NCI-H82 treated with DMSO at 0.1 percent for 48 hours (cell line): ENCODE data around the gene TPSD1.
"Not testable (repeated sequence)": the region's sequence is repeated elsewhere in the genome, so short reads cannot be mapped to it uniquely, and the experiment has no call there.

Experiments
- DNase-seq: peaks from one replicate; lab custom pipeline; 2025; ENCODE audit not compliant: unreplicated experiment; lab: John Stamatoyannopoulos, UW

Gene TPSD1

DNA sequence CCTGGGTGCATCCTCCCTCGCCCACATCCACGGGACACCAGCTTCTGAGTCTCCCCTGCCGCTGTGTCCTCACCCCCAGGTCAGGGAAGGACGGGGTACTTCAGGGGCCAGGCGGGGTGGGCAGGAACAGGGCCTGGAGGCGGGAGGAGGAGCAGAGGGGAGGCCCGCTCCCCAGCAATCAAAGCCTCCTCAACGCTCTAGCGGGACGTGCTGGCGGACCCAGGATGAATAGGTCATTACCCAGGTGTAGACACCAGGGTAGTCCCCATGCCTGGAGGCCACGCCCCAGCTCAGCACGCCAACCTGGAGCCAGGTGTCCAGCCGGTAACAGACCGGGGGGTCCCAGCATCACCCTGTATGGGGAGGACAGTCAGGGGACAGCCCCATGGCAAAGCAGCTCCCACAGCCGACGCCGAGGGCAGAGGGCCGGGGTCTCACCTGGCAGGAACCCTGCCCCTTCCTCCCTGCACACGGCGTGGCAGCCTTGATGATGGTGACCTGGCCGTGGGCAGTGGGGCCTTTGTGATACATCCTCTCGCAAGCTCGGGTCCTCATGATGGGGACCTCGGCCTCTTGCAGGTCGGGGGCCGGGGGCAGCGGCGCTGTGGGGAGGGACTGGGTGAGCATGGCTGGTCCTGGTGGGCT, 24.2 kb downstream of the TPSD1 start:
- no peak for DNase-seq

DNA sequence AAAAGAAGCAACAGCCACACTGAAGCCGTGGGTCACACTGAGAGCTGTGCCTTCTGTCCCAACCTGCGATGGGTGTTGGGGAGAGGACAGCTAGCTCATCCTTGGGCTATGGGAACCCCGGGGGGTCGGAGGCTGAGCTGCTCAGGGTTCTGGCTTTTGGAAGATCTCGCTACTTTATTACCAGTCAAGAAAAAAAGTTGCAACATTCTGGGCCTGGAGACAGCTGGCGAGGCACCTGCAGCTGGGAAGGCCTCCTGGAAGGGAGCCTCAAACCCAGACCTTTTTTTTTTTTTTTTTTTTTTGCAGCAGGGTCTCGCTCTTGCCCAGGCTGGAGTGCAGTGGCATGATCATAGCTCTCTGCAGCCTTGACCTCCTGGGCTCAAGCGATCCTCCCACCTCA, 24.9 kb downstream of the TPSD1 start:
- DNase-seq = no peak

DNA sequence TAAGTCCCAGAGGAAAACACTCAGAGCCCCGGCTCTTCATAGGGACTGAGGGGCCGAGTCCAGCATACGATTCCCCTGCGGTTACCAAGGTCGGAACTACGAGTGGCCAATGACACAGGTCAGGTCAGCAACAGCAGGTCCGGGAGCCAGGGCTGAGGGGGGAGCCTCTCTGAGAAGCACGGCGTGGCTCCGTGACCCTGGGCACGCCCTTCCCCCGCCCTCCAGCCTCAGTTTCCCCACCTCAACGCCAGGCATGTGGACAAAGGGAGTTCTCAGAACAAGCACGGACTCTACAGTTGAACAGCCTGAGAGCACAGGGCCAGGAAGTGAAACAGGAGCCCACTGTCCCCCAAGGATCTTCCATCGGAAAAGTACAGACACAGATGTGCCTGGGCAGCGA, 25.6 kb downstream of the TPSD1 start:
- DNase-seq = no peak

DNA sequence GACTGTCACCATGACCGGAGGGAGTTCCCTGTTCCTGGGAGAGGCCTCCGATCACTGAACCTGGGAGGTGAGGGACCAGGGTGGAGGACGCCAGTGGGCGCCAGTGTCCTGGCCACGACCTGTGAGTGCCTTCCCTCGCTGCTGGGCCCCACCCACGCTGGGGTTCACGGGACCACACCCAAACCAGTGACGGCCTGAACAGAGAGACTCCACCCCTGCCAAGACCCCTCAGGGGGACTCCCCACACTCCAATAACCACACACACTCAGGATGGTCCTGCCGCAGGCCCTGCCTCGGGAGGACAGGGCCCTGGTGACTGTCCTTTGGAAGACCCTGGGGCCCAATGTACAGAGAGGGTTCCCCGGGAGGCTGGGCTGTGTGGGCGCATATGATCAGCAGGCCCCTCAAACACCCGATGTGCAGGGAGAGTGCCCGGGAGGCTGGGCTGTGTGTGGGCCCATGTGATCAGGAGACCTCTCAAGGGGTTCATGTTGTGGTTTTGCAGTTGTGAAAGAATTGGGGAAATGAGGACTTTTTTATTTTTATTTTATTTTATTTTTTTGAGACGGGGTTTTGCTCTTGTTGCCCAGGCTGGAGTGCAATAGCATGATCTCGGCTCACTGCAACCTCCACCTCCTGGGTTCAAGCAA, 26.6 kb downstream of the TPSD1 start:
- DNase-seq = no peak

DNA sequence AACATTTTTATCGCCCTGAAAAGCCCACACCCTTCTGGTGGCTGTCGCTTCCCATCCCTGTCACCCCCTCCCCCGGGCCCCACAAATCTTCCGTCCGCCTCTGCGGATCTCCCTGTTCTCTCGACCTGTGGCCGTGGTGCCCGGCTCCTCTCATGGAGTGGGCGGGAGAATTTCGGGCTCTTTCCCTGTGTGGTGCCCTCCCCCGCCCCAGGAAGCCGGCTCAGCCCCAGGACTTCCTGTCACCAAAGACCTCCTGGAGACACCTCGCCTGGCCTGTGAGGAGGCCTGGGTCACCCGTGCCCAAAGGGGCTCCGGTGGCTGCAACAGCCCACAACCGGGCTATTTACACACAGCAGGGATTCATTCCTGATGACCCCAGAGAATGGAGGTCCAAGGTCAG, 27.4 kb downstream of the TPSD1 start:
- DNase-seq = no peak

DNA sequence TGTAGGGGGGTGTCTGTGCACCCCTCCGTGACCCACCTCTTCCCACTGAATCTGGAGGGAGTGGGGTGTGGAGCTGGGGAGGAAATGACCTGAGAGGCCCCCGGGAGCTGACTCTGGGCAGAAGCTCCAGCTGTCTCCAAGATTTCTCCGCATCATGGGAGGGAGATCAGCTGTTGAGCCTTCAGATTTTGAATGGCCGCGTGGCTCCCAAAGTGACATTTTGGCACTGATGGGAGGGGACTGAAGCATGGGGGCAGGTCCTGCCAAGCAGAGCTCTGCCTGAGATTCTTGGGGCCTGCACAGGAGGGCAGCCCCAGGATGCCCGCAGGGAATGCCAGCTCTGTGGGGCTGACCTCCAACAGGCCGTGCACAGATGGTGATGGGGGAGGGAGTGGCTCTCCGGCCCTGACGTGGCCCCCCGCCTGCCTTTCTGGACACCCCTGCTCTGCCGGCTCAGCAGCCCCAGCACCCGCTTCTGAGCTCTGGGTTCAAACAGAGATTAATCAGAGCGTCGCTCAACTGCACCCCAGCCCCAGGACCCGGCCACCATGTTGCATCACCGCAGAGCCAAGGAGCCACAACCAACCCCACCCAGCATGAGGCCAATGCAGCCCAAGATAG, 28.2 kb downstream of the TPSD1 start:
- DNase-seq = no peak

DNA sequence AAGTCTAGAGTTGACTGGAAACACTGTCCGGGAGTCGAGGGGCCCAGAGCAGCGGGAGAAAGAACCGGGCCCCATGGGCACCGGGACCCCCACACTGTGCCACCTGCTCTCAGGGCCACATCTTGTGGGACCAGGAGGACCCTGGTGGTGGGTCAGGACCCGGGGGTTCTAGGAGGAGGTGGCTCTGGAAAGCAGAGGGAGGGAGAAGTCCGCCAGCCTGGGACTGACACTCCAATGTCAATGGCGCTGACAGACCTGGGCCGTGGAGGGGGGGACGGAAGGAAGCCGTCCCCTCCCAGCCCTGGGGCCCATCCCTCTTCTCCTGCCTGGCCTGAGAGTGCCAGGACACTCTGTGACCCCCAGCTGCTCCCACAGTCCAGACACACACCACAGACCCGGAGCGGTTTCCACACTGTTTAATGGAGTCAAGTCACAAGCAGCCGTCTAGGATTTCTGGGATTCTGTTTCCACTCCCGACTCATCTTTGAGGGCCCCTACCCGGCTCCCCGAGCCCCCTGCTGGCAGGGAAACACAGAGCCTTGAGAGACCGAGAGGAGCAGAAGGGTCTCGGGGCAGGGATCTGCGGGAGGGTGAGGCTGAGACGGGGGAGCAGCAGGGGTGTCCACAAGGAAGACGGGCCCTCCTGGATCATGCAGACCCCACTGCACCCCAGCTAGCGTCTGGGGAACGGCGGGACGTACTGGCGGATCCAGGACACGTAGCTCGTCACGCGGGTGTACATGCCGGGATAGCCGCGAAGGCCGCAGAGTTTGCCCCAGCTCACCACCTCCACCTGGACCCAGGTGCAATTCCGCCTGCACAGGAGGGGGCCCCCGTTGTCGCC, 30.0 kb downstream of the TPSD1 start:
- no peak for DNase-seq

DNA sequence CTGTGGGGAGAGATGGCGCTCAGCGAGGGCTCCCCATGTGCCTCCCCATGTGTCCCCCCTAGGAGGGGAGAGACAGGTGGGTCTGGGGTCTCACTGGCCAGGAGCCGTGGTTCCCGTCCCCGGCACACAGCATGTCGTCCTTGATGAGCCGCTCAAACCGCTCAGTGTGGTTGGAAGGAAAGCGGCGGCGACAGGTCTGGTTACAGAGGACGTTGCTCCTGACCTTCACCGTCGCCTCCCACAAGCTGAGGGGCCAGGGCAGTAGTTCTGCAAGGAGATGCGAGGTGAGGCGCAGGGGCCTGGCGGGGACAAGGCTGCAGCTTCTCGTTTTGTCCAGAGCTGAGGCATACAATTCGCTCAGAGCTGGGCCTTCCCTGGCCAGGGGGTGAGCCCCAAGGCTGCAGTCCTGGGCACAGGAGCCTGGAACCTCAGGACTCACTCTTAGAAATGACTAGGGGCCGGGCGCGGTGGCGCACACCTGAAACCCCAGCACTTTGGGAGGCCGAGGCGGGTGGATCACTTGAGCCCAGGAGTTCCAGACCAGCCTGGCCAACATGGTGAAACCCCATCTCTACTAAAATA, 30.7 kb downstream of the TPSD1 start:
- no peak for DNase-seq

DNA sequence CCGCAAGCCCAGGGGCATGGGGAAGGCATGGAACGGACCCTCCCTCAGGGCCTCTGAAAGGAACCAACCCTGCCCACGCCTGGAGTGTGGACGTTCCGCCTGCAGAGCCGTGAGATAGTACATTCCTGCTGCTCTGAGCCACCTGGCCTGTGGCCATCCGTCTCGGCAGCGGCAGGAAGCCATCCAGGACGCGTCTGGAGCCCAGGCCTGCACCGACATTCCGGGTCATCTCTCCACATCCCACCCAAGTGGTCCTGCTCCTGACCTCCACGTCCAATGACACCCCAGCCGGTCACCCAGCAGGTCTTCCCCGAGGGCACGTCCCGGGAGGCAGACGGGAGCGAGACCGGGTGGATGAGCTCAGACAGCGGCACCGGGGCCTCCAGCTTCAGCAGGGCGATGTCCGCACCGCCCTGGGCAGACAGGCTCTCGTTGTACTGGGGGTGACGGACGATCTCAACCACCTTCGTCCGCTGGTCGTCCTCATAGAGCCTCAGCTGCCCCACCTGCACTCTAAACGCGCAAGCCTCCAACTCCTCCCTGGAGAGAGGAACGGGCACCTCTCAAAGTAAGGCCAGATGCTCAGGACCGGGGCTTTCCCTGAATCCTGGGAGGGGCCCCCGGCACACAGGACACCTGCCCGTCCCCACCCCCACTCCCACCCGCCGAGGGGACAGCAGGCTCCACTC, 32.3 kb downstream of the TPSD1 start:
- no peak for DNase-seq

DNA sequence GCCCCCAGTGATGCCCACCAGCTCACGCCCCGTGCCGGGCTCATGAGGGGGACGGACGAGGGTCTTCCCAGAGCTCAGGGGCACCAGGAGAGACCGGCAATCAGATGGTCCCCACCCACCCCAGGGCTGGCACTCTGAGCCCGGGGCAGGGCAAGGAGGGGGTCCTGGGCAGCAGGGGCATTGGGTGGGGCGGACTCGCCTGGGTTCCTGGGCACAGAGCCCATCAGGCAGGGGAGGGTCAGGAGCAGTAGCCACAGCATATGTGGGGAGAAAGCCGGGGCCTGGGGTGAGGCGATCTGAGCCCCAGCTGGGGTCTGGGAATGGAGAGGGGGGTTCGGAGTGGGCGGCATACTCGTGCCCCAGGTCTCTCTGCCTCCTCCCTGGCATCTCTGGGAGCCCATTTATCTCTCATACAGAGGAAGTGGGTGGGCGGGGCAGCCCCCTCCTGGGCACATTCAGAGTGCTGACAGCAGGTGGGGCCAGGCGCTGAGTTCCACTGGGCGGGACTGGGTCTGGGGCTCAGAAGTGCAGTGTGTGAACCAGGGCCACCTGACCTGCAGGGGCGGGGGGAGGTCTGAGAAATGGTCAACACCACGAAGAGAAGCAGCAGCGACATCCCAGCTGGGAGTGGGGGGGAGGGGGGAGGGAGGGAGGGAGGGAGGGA, 33.1 kb downstream of the TPSD1 start:
- DNase-seq = no peak

DNA sequence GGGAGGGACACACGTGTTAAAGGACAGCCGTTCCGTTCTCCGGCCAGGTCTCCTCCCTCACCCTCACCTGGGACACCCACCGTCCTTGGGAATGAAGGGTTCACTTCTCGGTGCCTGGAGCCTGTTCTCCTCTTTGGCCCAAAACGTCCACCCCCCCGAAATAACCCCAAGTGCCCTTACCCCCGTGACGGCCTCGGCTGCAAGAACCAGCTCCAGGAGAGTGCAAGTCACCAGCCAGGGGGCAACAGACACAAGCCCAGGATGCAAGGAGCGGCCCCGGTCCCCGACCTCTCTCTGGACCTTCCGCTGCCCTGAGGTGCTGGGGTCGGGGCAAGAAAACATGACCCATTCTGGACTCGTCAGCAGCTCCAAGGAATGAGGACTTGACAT, 33.6 kb downstream of the TPSD1 start:
- no peak for DNase-seq

DNA sequence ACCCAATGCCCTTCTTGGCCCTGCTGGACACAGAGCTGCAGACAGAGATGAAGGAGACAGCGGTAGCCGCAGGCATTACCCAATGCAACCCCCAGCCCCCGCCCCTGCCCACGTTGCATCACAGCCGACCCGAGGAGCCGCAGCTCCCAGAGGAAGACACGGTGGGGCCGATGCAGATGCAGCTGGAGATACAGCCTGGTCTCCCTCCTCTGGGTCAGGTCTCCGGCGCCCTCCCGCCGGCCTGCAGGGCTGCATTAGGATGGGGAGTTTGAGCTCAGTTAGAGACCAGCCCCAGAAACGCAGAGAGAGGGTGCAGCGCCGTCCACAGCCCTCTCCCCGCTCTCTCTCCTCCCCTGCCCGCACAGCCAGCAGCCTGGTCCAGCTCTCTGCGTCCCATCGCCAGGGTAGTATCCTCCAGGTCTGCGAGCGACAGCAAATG, 34.2 kb downstream of the TPSD1 start:
- no peak for DNase-seq

DNA sequence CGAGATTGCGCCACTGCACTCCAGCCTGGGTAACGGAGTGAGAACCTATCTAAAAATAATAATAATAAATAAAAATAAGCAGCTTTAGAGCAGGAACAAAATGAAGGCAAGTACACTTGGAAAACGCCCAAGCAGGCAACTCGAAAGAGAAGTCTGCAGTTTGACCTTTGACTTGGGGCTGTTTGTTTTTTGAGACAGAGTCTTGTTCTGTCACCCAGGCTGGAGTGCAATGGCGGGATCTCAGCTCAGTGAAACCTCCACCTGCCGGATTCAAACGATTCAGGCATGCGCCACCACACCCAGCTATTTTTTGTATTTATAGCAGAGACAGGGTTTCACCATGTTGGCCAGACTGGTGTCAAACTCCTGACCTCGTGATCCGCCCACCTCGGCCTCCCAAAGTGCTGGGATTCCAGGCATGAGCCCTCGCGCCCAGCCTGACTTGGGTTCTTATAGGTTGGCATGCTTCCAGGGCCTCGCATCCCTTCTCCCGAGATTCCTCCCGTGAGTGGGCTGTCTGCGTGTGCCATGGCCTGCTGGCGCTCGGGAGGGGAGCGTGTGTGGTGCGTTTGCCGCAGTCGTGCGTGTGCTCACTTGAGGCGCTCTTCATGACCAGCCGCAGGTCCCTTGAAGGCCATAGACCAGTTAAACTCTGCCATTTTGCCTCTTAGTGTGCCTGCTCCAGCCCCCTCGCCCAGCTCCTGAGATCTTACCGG, 35.1 kb downstream of the TPSD1 start:
- no peak for DNase-seq

DNA sequence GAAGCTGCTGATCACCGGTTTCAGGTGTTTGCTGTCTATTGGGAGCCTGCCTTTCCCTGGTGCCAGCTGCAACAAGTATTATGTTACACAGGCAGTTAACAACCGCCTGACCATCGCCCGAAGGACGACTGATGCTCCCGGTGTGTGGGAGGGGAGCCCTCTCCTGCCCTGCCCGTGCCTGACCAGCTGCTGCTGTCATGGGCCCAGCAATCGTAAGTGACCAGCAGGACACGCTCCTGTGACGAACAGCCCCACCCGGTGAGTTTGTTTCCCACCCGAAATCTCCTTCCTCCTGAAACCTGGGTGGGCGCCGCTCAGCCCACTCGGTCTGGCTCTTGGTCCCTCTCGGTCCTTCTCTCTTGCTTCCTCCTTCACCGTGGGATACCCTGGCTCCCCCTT, 35.7 kb downstream of the TPSD1 start:
- DNase-seq = no peak

DNA sequence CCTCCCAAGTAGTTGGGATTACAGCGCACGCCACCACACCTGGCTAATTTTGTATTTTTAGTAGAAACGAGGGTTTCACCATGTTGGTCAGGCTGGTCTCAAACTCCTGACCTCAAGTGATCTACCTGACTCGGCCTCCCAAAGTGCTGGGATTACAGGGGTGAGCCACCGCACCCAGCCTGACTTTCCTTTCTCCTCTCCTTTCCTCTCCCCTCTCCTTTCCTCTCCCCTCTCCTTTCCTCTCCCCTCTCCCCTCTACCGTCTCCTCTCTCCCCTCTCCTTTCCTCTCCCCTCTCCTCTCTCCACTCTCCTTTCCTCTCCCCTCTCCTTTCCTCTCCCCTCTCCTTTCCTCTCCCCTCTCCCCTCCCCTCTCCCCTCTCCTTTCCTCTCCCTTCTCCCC, 36.3 kb downstream of the TPSD1 start:
- not testable (repeated sequence) for DNase-seq

DNA sequence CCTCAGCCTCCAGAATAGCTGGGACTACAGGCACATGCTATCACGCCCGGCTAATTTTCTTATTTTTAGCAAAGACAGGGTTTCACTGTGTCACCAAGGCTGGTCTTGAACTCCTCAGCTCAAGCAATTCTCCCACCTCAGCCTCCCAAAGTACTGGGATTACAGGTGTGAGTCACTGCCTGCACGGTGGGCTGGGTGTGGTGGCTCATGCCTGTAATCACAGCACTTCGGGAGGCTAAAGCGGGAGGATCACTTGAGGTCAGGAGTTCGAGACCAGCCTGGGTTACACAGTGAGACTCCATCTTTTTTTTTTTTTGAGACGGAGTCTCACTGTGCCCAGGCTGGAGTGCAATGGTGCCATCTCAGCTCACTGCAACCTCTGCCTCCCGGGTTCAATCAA, 36.9 kb downstream of the TPSD1 start:
- not testable (repeated sequence) for DNase-seq

DNA sequence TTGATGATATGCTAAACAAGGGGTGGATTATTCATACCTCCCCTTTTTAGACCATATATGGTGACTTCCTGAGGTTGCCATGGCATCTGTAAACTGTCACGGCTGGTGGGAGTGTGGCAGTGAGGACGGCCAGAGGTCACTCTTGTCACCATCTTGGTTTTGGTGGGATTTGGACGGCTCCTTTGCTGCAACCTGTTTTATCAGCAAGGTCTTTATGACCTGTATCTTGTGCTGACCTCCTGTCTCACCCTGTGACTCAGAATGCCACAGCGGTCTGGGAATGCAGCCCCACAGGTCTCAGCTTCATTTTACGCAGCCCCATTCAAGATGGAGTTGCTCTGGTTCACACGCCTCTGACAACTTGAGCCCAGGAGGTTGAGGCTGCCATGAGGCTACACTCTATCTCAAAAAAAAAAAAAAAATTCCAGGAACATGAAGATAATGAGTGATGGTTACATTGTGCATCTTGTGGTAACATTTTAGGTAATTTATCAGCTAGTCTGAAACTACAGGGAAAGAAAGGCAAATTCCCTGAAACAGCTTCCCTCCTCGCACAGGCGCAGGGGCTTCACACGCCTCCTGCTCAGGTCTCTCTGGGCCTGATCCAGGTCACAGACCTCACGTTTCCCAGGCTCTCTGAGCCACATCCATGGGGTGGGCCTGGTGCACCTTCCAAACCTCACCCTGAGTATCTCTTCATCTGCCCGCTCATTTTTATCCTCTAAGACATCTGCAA, 38.2 kb downstream of the TPSD1 start:
- no peak for DNase-seq

DNA sequence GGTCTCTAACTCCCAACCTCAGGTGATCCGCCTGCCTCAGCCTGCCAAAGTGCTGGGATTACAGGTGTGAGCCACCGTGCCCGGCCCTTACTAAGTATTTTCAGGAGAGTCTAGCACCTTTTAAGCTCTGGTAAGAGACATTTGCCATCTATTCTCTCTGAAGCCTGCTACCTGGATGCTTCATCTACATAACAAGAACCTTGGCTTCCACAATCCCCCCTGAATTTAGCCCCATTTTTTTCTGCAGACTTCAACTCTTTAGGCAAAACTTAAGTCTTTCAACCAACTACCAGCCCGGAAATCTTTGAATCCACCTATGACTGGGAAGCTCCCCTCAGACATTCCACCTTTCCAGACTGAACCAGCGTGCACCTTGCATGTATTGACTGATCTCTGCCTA, 39.6 kb downstream of the TPSD1 start:
- no peak for DNase-seq

DNA sequence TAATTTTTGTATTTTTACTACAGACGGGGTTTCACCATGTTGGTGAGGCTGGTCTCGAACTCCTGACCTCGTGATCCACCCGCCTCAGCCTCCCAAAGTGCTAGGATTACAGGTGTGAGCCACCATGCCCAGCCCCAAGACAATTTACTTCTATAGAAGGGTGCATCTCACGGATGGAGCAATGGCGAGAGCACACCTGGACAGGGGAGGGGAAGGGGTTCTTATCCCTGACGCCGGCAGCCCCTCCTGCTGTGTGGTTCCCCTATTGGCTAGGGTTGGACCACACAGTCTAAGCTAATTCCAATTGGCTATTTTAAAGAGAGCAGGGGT, 40.8 kb downstream of the TPSD1 start:
- DNase-seq = not testable (repeated sequence)
